K562 (cell line): ENCODE results near the gene SLC22A23. TPM values are rescaled to one million over a fixed set of nuclear protein-coding genes. Genes with fewer than 3 reads are reported as not detected.

Source experiments
- BCOR ChIP-seq: fragments of 450-650 bp; IDR thresholded peaks from 2 replicates; pipeline ENCODE4 v1.6.1; 2016
- BRD9 ChIP-seq: fragments of 450-650 bp; IDR thresholded peaks from 2 replicates; pipeline ENCODE4 v1.6.1; 2018; ENCODE audit warnings: low read depth; ENCODE audit not compliant: partially characterized antibody
- CC2D1A ChIP-seq: fragments of 450-650 bp; IDR thresholded peaks from 2 replicates; pipeline ENCODE4 v1.6.1; 2017; ENCODE audit warnings: mild to moderate bottlenecking
- CTBP1 ChIP-seq: fragments of 450-650 bp; IDR thresholded peaks from 2 replicates; pipeline ENCODE4 v1.6.1; 2016; ENCODE audit warnings: borderline replicate concordance
- EP300 ChIP-seq: IDR thresholded peaks from 2 replicates; pipeline ENCODE4 v1.6.1; 2012; ENCODE audit warnings: low read length, improper control_type of control experiment
- FOSL1 ChIP-seq: fragments of 200-800 bp; sonication (Bioruptor generic); conservative IDR thresholded peaks from 2 replicates; pipeline ENCODE4 v1.6.1; 2016; ENCODE audit warnings: missing genetic modification characterization, missing compliant biosample characterization
- FOXK2 ChIP-seq, 2 experiments: fragments of 450-650 bp; IDR thresholded peaks in 1 of 2; conservative IDR thresholded peaks in 1 of 2; 2 replicates each; pipeline ENCODE4 v1.6.1; 2016; ENCODE audit warnings: low read depth in 2 of 2, mild to moderate bottlenecking in 1 of 2
- GATAD2A ChIP-seq: fragments of 450-650 bp; IDR thresholded peaks from 2 replicates; pipeline ENCODE4 v1.6.1; 2017
- HIVEP1 ChIP-seq: fragments of 250-450 bp; sonication (Bioruptor Pico); IDR thresholded peaks from 2 replicates; pipeline ENCODE4 v1.4.0; 2020; ENCODE audit warnings: mild to moderate bottlenecking
- KHSRP ChIP-seq: fragments of 450-650 bp; IDR thresholded peaks from 2 replicates; pipeline ENCODE4 v1.6.1; 2017
- MYC ChIP-seq, 2 experiments: fragments of 250-450 bp in 1 of 2; sonication (Bioruptor Pico) in 1 of 2; IDR thresholded peaks; 2 replicates each; pipeline versions ENCODE4 v1.5.1 to v1.6.1; 2012 to 2021; ENCODE audit warnings: low read depth in 2 of 2, borderline replicate concordance in 1 of 2, improper control_type of control experiment in 1 of 2, low read length in 1 of 2, mild to moderate bottlenecking in 1 of 2, moderate library complexity in 1 of 2
- RBM34 ChIP-seq: fragments of 200-400 bp; formaldehyde crosslinking; IDR thresholded peaks from 2 replicates; pipeline ENCODE4 v1.6.1; 2018; ENCODE audit warnings: low read length, borderline replicate concordance; ENCODE audit not compliant: insufficient read depth
- SAP30 ChIP-seq: fragments of 200-600 bp; sonication (generic); IDR thresholded peaks from 2 replicates; pipeline ENCODE4 v1.6.1; 2012; ENCODE audit warnings: borderline replicate concordance, low read depth, mild to moderate bottlenecking, moderate library complexity, low read length, control low read depth, inconsistent platforms; ENCODE audit not compliant: insufficient read depth, poor library complexity, severe bottlenecking
- SLC30A9 ChIP-seq: fragments of 250-450 bp; sonication (Bioruptor Pico); IDR thresholded peaks from 2 replicates; pipeline ENCODE4 v1.8.0; 2022; ENCODE audit warnings: mild to moderate bottlenecking, moderate library complexity
- SMARCE1 ChIP-seq: fragments of 450-650 bp; IDR thresholded peaks from 2 replicates; pipeline ENCODE4 v1.7.1; 2016; ENCODE audit warnings: mild to moderate bottlenecking
- TAF1 ChIP-seq: IDR thresholded peaks from 2 replicates; pipeline ENCODE4 v1.6.1; 2011; ENCODE audit warnings: mild to moderate bottlenecking, low read length, moderate library complexity; ENCODE audit not compliant: insufficient read depth, control insufficient read depth, severe bottlenecking; ENCODE audit errors: extremely low read depth
- TBP ChIP-seq: optimal IDR thresholded peaks from 2 replicates; pipeline ENCODE3; 2011; ENCODE audit warnings: low read depth, low read length, improper control_type of control experiment
- ZNF274 ChIP-seq: IDR thresholded peaks from 2 replicates; pipeline ENCODE4 v1.6.1; 2011; ENCODE audit warnings: low read depth, mild to moderate bottlenecking, low read length, moderate library complexity, borderline replicate concordance
- ZNF354B ChIP-seq: fragments of 250-450 bp; sonication (Bioruptor Pico); IDR thresholded peaks from 2 replicates; pipeline ENCODE4 v1.4.0; 2020
- ZNF76 ChIP-seq: fragments of 250-450 bp; sonication (Bioruptor Pico); IDR thresholded peaks from 2 replicates; pipeline ENCODE4 v1.4.0; 2020; ENCODE audit warnings: mild to moderate bottlenecking, moderate library complexity, borderline replicate concordance
- polyA plus RNA-seq, 8 experiments: library from polyadenylated mRNA; depleted of rRNA in 4 of 8; stranded (reverse) in 5 of 8; unstranded in 3 of 8; fragments of >200 nt; fragmentation: Nextera tagmentation in 2 of 8; fragmentation: Illumina TruSeq in 1 of 8; extraction: Ambion mirVana in 2 of 8; extraction: Trizol in 1 of 8; gene quantifications; 2 replicates each; pipeline versions ENCODE4 v1.2.1 to v1.2.3, GENCODE V29; 2011 to 2014; ENCODE audit warnings: inconsistent platforms in 1 of 8, missing spikeins in 1 of 8
- total RNA-seq, 7 experiments: library from RNA; depleted of rRNA in 6 of 7; stranded (reverse); fragments of >200 nt in 6 of 7; fragmentation: Illumina TruSeq in 2 of 7; extraction: Trizol in 2 of 7; gene quantifications; 2 replicates each; pipeline versions ENCODE4 v1.2.1 to v1.2.3, GENCODE V29; 2011 to 2021; ENCODE audit warnings: low replicate concordance in 1 of 7
- TF ChIP-seq, protein P1 (sequence below): fragments of 200-400 bp; formaldehyde crosslinking; IDR thresholded peaks from 2 replicates; pipeline ENCODE4 v1.6.1; 2017; ENCODE audit warnings: mild to moderate bottlenecking, low read depth, low read length, moderate library complexity
- TF ChIP-seq, protein P2 (sequence below): sonication (generic); formaldehyde crosslinking; IDR thresholded peaks from 2 replicates; pipeline ENCODE4 v1.8.0; 2022; ENCODE audit warnings: mild to moderate bottlenecking, missing genetic modification reagents

The SLC22A23 gene
- total and polyA plus RNA-seq, 9 of the 15 experiments (the other 6 are each of a cell fraction or from before 2014, with no cell fraction given), result 0.30 to 8.7 (median 2.5) TPM

DNA sequence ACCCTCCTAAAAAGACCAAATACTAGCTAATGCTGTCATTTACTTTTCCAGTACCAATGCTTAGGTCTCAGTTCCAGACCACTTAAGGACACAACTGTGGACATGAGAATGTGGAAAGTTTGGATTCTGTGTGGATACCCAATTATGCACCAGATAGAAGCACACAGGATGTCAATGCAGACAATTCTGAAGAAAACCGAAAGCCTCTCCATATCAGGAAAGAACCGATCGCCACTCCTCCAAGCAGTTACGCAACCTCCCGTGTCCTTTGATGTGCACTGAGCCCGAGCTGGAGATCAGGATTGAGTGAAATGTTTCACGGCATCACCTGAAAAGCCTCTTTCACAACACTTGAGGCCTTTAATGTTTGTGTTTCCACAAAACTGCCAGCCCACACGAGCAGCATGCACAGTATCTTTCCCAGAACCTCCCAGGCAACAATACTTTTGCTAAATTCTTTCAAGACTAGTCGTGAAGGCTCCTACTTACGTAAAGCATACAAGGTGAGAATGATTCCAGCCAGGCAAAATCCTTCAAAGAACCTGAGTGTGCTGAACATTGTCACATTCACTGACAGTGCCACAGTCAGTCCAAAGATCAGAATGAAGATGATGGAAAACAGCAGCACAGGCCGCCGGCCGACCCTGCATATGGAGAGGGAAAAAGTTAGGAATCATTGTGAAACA is 47.0 kb downstream of the SLC22A23 start (continued):
- TF ChIP-seq, protein P1, sequence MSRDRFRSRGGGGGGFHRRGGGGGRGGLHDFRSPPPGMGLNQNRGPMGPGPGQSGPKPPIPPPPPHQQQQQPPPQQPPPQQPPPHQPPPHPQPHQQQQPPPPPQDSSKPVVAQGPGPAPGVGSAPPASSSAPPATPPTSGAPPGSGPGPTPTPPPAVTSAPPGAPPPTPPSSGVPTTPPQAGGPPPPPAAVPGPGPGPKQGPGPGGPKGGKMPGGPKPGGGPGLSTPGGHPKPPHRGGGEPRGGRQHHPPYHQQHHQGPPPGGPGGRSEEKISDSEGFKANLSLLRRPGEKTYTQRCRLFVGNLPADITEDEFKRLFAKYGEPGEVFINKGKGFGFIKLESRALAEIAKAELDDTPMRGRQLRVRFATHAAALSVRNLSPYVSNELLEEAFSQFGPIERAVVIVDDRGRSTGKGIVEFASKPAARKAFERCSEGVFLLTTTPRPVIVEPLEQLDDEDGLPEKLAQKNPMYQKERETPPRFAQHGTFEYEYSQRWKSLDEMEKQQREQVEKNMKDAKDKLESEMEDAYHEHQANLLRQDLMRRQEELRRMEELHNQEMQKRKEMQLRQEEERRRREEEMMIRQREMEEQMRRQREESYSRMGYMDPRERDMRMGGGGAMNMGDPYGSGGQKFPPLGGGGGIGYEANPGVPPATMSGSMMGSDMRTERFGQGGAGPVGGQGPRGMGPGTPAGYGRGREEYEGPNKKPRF, result no peak
- TF ChIP-seq BRD9, result peak; percentile 34
- peak; percentile 66 for TF ChIP-seq EP300
- TF ChIP-seq HIVEP1 (CRISPR knock-in tag), result no peak
- TF ChIP-seq ZNF274, result no peak
- no peak for TF ChIP-seq SLC30A9 (CRISPR knock-in tag)
- TF ChIP-seq, protein P2, sequence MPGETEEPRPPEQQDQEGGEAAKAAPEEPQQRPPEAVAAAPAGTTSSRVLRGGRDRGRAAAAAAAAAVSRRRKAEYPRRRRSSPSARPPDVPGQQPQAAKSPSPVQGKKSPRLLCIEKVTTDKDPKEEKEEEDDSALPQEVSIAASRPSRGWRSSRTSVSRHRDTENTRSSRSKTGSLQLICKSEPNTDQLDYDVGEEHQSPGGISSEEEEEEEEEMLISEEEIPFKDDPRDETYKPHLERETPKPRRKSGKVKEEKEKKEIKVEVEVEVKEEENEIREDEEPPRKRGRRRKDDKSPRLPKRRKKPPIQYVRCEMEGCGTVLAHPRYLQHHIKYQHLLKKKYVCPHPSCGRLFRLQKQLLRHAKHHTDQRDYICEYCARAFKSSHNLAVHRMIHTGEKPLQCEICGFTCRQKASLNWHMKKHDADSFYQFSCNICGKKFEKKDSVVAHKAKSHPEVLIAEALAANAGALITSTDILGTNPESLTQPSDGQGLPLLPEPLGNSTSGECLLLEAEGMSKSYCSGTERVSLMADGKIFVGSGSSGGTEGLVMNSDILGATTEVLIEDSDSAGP (CRISPR knock-in tag), result no peak
- no peak for TF ChIP-seq ZNF354B
- TF ChIP-seq SMARCE1, result peak; percentile 56; the same call in 1 of the 2 replicates
- no peak for TF ChIP-seq CC2D1A
- no peak for TF ChIP-seq ZNF76
- 0 out of 4 replicates have a peak, but pooled peaks of 1 of the 2 experiments have one; percentile 19 for TF ChIP-seq FOXK2 (conservative IDR thresholded peaks at IDR 0.05 in 1 of 2, IDR thresholded peaks at IDR 0.05 in 1 of 2; ENCODE audit: low read depth in 2 of 2)
- 0 out of 2 replicates have a peak, but pooled peaks have one; percentile 10 for TF ChIP-seq FOSL1
- TF ChIP-seq MYC (IDR thresholded peaks at IDR 0.05; ENCODE audit: low read depth, low read length), result no peak
- TF ChIP-seq MYC (CRISPR knock-in tag; IDR thresholded peaks at IDR 0.05; ENCODE audit: borderline replicate concordance, low read depth), result no peak
- 0 out of 2 replicates have a peak, but pooled peaks have one; percentile 33 for TF ChIP-seq GATAD2A
- TF ChIP-seq TAF1, result no peak
- TF ChIP-seq TBP, result no peak
- 0 out of 2 replicates have a peak, but pooled peaks have one; percentile 20 for TF ChIP-seq BCOR
- no peak for TF ChIP-seq KHSRP
- TF ChIP-seq CTBP1, result peak; percentile 81; the same call in 1 of the 2 replicates
- no peak for TF ChIP-seq SAP30
- TF ChIP-seq RBM34, result no peak
